ENCODE data around the gene NUP88.

The NUP88 gene

DNA sequence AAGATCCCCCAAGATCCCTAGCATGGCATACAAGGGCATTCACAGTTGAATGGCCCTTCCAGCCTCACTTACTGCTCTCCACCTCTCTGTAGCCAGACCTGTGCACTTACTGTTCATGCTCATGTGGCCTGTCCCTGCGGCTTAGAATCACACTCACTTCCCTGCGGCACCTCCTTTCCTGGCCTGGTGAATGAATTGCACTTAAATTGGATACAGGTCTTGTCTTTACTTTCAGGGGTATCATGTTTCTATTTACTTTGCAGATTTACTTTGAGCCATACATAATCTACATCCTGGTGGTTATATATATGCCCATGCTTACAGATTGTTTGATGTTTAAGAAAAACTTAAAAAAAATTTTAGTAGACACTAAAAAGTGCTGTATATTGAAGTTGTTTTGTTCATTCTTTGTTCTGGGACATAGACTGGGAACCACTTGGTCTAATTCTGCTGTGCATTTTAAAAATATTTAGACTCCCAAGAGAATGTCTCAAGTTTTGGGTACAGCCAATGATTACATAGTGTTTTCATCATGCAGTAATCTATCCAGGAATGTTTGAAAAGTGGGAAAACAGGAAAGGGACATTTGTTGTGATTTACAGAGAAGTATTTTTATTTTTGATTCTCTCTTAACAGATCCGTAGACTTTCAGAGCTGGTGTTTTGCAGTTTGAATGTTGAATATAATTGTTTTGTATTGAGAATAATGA lies 63.9 kb downstream of the NUP88 start:
- H3K4me3 ChIP-seq (ENCODE audit: low read depth, low read length), result no peak overlapping the region

GRCh38 chr17:5354886-5355415 lies 64.5 kb downstream of the NUP88 start:
- Histone ChIP-seq H3K9ac (ENCODE audit: low read length) (no peak overlapping the region), H3K27me3 (ENCODE audit: control insufficient read depth, insufficient read depth, low read length) (no peaks in the 10 kb centered on the region), H3K27ac (ENCODE audit: low read depth, low read length) (no peak overlapping the region), H3K4me1 (ENCODE audit: control insufficient read depth, insufficient read depth, low read length) (no peaks in the 10 kb centered on the region), H3K9me3 (ENCODE audit: control insufficient read depth, insufficient read depth, low read depth, low read length) (no peaks in the 10 kb centered on the region), H3K36me3 (ENCODE audit: control insufficient read depth, insufficient read depth, low read length) (peaks cover 69% of the 10 kb centered on the region), H3K4me3 (ENCODE audit: low read depth, low read length) (no peak overlapping the region)

More for the DNA sequence above, 63.9 kb downstream of the NUP88 start:
- H3K9me3 ChIP-seq (ENCODE audit: control insufficient read depth, insufficient read depth, low read depth, low read length), result no peaks in the 10 kb centered on the region
- no peaks in the 10 kb centered on the region for H3K27me3 ChIP-seq (ENCODE audit: control insufficient read depth, insufficient read depth, low read length)
- no peak overlapping the region for H3K27ac ChIP-seq (ENCODE audit: low read depth, low read length)
- H3K4me1 ChIP-seq (ENCODE audit: control insufficient read depth, insufficient read depth, low read length), result no peaks in the 10 kb centered on the region
- H3K36me3 ChIP-seq (ENCODE audit: control insufficient read depth, insufficient read depth, low read length), result peaks cover 69% of the 10 kb centered on the region
- H3K9ac ChIP-seq (ENCODE audit: low read length), result no peak overlapping the region

GRCh38 chr17:5354310-5354709 lies 65.2 kb downstream of the NUP88 start:
- Histone ChIP-seq H3K27ac (ENCODE audit: low read depth, low read length) (no peak overlapping the region), H3K27me3 (ENCODE audit: control insufficient read depth, insufficient read depth, low read length) (no peaks in the 10 kb centered on the region), H3K36me3 (ENCODE audit: control insufficient read depth, insufficient read depth, low read length) (peaks cover 65% of the 10 kb centered on the region), H3K9me3 (ENCODE audit: control insufficient read depth, insufficient read depth, low read depth, low read length) (no peaks in the 10 kb centered on the region), H3K4me3 (ENCODE audit: low read depth, low read length) (no peak overlapping the region), H3K9ac (ENCODE audit: low read length) (no peak overlapping the region), H3K4me1 (ENCODE audit: control insufficient read depth, insufficient read depth, low read length) (no peaks in the 10 kb centered on the region)

DNA sequence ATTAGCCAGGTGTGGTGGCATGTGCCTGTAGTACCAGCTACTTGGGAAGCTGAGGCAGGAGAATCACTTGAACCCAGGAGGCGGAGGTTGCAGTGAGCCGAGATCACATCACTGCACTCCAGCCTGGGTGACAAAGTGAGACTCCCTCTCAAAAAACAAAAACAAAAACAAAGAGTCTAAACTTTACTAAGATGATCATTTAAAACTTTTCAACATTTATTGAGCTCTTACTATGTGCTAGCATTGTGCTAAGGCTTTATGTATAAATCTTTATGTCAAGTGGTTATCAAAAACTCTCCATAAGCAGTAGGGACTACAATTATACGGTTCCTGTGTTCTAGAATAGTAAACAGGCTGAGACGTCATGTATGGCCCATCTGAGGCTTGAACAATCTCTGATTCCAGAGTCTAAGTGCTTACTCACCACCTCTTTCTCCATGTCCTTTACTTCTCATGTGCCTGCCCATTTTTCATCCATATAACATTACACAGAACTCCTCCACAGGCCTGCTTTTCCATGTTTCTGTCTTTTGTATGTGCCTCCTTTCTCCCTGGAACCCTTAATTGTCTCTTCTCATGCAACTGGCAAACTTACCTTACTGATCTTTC lies 66.7 kb downstream of the NUP88 start:
- no peaks in the 10 kb centered on the region for H3K9me3 ChIP-seq (ENCODE audit: control insufficient read depth, insufficient read depth, low read depth, low read length)
- H3K27ac ChIP-seq (ENCODE audit: low read depth, low read length), result no peak overlapping the region
- H3K4me1 ChIP-seq (ENCODE audit: control insufficient read depth, insufficient read depth, low read length), result no peaks in the 10 kb centered on the region
- H3K9ac ChIP-seq (ENCODE audit: low read length), result no peak overlapping the region
- no peaks in the 10 kb centered on the region for H3K27me3 ChIP-seq (ENCODE audit: control insufficient read depth, insufficient read depth, low read length)
- no peak overlapping the region for H3K4me3 ChIP-seq (ENCODE audit: low read depth, low read length)
- H3K36me3 ChIP-seq (ENCODE audit: control insufficient read depth, insufficient read depth, low read length), result peaks cover 69% of the 10 kb centered on the region

- H3K27me3 ChIP-seq (ENCODE audit: control insufficient read depth, insufficient read depth, low read length), result no peaks in the 10 kb centered on the region
- H3K4me1 ChIP-seq (ENCODE audit: control insufficient read depth, insufficient read depth, low read length), result no peaks in the 10 kb centered on the region
- H3K9ac ChIP-seq (ENCODE audit: low read length), result no peak overlapping the region
- no peak overlapping the region for H3K4me3 ChIP-seq (ENCODE audit: low read depth, low read length)
- H3K9me3 ChIP-seq (ENCODE audit: control insufficient read depth, insufficient read depth, low read depth, low read length), result no peaks in the 10 kb centered on the region
- H3K27ac ChIP-seq (ENCODE audit: low read depth, low read length), result no peak overlapping the region
- peaks cover 31% of the 10 kb centered on the region for H3K36me3 ChIP-seq (ENCODE audit: control insufficient read depth, insufficient read depth, low read length)
Observed at GRCh38 chr17:5344914-5345313, 74.5 kb downstream of the NUP88 start.
